ENCODE results near the gene C2orf78. TPM values are rescaled to one million over a fixed set of nuclear protein-coding genes. Genes with fewer than 3 reads are reported as not detected.
A peak's percentile ranks its signal among the peaks of the same experiment; 100 is the strongest.

C2orf78 gene
- total and polyA plus RNA-seq, 9 of the 15 experiments (the other 6 are each of a cell fraction or from before 2014, with no cell fraction given) = 0.04 to 0.28 (median 0.20) TPM

DNA sequence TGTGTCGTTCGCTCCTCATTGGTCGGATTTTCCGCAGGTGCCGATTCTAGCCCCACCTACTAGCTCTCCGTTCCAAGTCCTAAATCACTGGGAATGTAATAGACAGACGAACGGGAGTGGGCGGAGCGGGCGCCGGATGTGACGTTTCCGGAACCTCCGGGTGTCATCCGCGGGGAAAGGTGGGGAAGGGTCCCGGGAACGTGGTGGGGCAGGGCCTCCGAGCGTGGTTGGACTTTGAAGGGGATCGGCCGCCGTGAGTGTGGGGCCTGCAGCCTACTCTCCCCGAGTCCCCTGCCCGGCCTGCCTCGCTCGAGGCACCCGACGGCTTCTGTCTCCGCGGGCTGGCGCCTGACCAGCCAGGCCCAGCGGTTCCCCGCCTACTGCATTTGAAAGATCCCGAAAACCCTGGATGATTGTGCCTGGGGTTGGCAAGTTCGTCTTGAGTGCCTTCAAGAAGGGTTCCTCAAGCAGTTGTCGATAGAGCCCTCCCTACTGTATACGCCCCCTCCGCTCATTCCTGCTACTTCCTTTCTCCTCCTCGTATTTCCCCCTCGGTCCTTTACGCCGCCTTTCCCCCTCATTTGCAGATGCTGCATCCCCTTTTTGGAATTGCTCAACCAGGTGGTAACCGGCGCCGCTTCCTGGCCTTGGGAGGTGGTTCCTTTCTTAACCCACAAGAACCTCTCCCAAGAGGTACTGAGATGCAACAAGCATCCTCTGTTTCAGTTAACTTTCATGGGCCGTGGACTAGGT is 45.0 kb downstream of the C2orf78 start, which contains the start of gene STAMBP (continued):
- peak; percentile 89 for TF ChIP-seq SUPT5H (IDR thresholded peaks at IDR 0.05)
- peak; percentile 86 for TF ChIP-seq E2F8 (IDR thresholded peaks at IDR 0.05; ENCODE audit: low read depth, partially characterized antibody)
- peak; percentile 20; the same call in 1 of the 2 replicates for TF ChIP-seq TOE1 (IDR thresholded peaks at IDR 0.05; ENCODE audit: borderline replicate concordance)
- TF ChIP-seq TOE1 (CRISPR knock-in tag; IDR thresholded peaks at IDR 0.05; ENCODE audit: borderline replicate concordance, low read depth) = no peak
- TF ChIP-seq POLR2A (conservative IDR thresholded peaks at IDR 0.05) = peak; percentile 89
- peak; percentile 96 for TF ChIP-seq CREM (IDR thresholded peaks at IDR 0.05; ENCODE audit: low read depth)
- peak; percentile 81; the same call in 1 of the 2 replicates for TF ChIP-seq BRD4 (IDR thresholded peaks at IDR 0.05)
- peak; percentile 78 for TF ChIP-seq TAF7 (tag; IDR thresholded peaks at IDR 0.05)
- TF ChIP-seq FOXK2 (conservative IDR thresholded peaks at IDR 0.05 in 1 of 2, IDR thresholded peaks at IDR 0.05 in 1 of 2; ENCODE audit: low read depth in 2 of 2) = peak in 1 of 2 experiments; percentile 26; a peak in 2 of 4 replicates
- 0 out of 2 replicates have a peak, but pooled peaks have one; percentile 73 for TF ChIP-seq GATAD2A (IDR thresholded peaks at IDR 0.05)
- no peak for TF ChIP-seq HIVEP1 (CRISPR knock-in tag; IDR thresholded peaks at IDR 0.05)
- peak; percentile 71; the same call in 1 of the 2 replicates for TF ChIP-seq HMBOX1 (IDR thresholded peaks at IDR 0.05)
- TF ChIP-seq JUND (IDR thresholded peaks at IDR 0.05; ENCODE audit: borderline replicate concordance, low read depth, low read length) = peak; percentile 58
- TF ChIP-seq JUND (tag; IDR thresholded peaks at IDR 0.05; ENCODE audit: borderline replicate concordance, low read depth, low read length) = 0 out of 3 replicates have a peak, but pooled peaks have one; percentile 24
- no peak for TF ChIP-seq ZNF274 (IDR thresholded peaks at IDR 0.05; ENCODE audit: borderline replicate concordance, low read depth, low read length)
- TF ChIP-seq VEZF1 (CRISPR knock-in tag; IDR thresholded peaks at IDR 0.05) = peak; percentile 34; the same call in 1 of the 2 replicates
- peak; percentile 15 to 45; a peak in 2 of 4 replicates for TF ChIP-seq MAZ (CRISPR knock-in tag; conservative IDR thresholded peaks at IDR 0.05 in 1 of 2, IDR thresholded peaks at IDR 0.05 in 1 of 2)
- TF ChIP-seq E2F6 (IDR thresholded peaks at IDR 0.05; ENCODE audit: borderline replicate concordance in 1 of 2, extremely low read depth in 1 of 2, insufficient read depth in 1 of 2, insufficient read length in 1 of 2, low read depth in 1 of 2, low read length in 1 of 2, poor library complexity in 1 of 2, severe bottlenecking in 1 of 2) = peak; percentile 37 to 47
- TF ChIP-seq, protein P1, sequence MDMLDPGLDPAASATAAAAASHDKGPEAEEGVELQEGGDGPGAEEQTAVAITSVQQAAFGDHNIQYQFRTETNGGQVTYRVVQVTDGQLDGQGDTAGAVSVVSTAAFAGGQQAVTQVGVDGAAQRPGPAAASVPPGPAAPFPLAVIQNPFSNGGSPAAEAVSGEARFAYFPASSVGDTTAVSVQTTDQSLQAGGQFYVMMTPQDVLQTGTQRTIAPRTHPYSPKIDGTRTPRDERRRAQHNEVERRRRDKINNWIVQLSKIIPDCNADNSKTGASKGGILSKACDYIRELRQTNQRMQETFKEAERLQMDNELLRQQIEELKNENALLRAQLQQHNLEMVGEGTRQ (CRISPR knock-in tag; IDR thresholded peaks at IDR 0.05) = peak; percentile 70
- 0 out of 2 replicates have a peak, but pooled peaks have one; percentile 13 for TF ChIP-seq SMARCE1 (IDR thresholded peaks at IDR 0.05)
